Measurements from ENCODE around the gene TNFSF11.

DNA sequence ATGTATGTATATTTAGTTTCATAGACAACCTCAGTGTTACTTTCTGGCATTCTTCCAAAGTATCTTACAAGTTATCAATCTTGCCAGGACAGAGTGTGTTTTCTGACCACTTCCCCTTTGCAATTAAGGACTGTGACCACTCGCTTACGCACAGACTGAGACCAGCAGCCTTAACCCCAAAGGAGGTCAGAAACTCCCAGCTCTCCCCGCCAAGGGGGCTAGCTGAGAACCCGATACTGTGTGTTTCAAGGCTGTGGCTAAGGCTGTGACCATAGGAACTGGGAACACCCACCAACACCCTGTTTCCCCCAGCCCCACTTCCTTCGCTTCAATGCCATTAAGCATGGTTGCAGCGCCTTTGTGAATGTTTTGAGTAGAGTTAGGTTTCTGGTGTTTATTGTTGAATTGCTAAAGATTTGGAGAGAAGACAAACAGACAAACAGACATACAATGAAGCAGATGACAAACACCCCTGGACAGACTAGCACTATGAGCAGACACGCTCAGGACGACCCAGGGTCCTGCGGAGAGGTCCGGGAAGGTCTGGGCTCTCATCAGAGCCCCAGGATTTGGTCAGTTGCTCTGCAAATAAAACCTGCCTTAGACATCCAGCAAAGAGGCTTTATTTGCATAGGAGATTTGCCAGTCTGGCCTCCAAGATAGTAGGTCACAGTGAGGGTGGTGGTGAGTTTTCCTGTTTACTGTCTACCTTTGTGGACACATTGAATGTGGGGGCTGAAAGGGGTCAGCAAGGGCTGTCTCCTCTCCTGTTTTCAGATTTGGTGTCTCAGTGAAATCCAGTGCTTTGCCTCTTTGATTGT, 25.0 kb upstream of the TNFSF11 start:
- TF ChIP-seq, protein P1, sequence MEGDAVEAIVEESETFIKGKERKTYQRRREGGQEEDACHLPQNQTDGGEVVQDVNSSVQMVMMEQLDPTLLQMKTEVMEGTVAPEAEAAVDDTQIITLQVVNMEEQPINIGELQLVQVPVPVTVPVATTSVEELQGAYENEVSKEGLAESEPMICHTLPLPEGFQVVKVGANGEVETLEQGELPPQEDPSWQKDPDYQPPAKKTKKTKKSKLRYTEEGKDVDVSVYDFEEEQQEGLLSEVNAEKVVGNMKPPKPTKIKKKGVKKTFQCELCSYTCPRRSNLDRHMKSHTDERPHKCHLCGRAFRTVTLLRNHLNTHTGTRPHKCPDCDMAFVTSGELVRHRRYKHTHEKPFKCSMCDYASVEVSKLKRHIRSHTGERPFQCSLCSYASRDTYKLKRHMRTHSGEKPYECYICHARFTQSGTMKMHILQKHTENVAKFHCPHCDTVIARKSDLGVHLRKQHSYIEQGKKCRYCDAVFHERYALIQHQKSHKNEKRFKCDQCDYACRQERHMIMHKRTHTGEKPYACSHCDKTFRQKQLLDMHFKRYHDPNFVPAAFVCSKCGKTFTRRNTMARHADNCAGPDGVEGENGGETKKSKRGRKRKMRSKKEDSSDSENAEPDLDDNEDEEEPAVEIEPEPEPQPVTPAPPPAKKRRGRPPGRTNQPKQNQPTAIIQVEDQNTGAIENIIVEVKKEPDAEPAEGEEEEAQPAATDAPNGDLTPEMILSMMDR (IDR thresholded peaks at IDR 0.05) = no peak
- peak in 1 of 2 donors; percentile 31 for TF ChIP-seq EP300 (IDR thresholded peaks at IDR 0.05)
